ENCODE measurements around the gene IL33.

DNA sequence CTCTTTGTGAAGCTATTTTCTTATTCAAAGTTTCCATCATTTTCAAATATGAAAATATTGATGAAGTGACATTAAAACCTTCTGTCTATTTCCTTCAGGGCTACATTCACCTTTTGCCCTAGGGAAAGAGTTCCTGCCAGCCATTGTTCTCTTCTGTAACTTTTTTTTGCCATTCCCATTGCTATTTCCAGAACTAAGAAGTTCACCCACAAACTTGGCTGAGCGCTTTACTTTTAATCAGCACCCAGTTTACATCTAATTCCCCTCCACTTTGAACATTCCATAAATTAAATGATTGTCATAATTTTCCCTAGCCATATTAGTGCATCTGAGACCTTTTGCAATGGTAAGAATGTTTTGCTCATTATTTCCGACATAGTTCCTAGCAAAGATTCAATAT, 4.4 kb downstream of the IL33 start:
- TF ChIP-seq POLR2AphosphoS5 (IDR thresholded peaks at IDR 0.05) = no peak
- TF ChIP-seq, protein P1, sequence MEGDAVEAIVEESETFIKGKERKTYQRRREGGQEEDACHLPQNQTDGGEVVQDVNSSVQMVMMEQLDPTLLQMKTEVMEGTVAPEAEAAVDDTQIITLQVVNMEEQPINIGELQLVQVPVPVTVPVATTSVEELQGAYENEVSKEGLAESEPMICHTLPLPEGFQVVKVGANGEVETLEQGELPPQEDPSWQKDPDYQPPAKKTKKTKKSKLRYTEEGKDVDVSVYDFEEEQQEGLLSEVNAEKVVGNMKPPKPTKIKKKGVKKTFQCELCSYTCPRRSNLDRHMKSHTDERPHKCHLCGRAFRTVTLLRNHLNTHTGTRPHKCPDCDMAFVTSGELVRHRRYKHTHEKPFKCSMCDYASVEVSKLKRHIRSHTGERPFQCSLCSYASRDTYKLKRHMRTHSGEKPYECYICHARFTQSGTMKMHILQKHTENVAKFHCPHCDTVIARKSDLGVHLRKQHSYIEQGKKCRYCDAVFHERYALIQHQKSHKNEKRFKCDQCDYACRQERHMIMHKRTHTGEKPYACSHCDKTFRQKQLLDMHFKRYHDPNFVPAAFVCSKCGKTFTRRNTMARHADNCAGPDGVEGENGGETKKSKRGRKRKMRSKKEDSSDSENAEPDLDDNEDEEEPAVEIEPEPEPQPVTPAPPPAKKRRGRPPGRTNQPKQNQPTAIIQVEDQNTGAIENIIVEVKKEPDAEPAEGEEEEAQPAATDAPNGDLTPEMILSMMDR (IDR thresholded peaks at IDR 0.05; ENCODE audit: poor library complexity, severe bottlenecking) = no peak
- TF ChIP-seq EZH2 (IDR thresholded peaks at IDR 0.05; ENCODE audit: borderline replicate concordance, insufficient read depth, low read length, poor library complexity, severe bottlenecking) = no peak
- TF ChIP-seq TAF1 (IDR thresholded peaks at IDR 0.05; ENCODE audit: low read depth) = no peak
- TF ChIP-seq MXI1 (conservative IDR thresholded peaks at IDR 0.05; ENCODE audit: poor library complexity, severe bottlenecking) = no peak
- TF ChIP-seq EP300 (conservative IDR thresholded peaks at IDR 0.05; ENCODE audit: poor library complexity, severe bottlenecking) = no peak
